BLaER1 (cell line): ENCODE data around the gene JCAD.
A peak's percentile ranks its signal among the peaks of the same experiment; 100 is the strongest.

Source experiments
- H3K27ac ChIP-seq: shearing (Covaris generic); formaldehyde crosslinking; 2 replicates; pipeline ENCODE4 v1.8.1; 2022
- H3K27me3 ChIP-seq: shearing (Covaris generic); formaldehyde crosslinking; 2 replicates; pipeline ENCODE4 v1.8.1; 2022
- H3K36me3 ChIP-seq: shearing (Covaris generic); formaldehyde crosslinking; 2 replicates; pipeline ENCODE4 v1.8.1; 2022
- H3K4me1 ChIP-seq: shearing (Covaris generic); formaldehyde crosslinking; 2 replicates; pipeline ENCODE4 v1.8.1; 2022
- H3K4me2 ChIP-seq: shearing (Covaris generic); formaldehyde crosslinking; 2 replicates; pipeline ENCODE4 v1.8.1; 2022
- H3K4me3 ChIP-seq: shearing (Covaris generic); formaldehyde crosslinking; 2 replicates; pipeline ENCODE4 v1.8.1; 2022
- H3K9ac ChIP-seq: shearing (Covaris generic); formaldehyde crosslinking; 2 replicates; pipeline ENCODE4 v1.8.1; 2022
- H3K9me3 ChIP-seq: shearing (Covaris generic); formaldehyde crosslinking; 2 replicates; pipeline ENCODE4 v1.8.1; 2022
- H4K20me1 ChIP-seq: shearing (Covaris generic); formaldehyde crosslinking; 2 replicates; pipeline ENCODE4 v1.8.1; 2022
- Cebpa-rat ChIP-seq: shearing (Covaris generic); IDR thresholded peaks from 2 replicates; pipeline ENCODE4 v1.8.1; 2022

Gene JCAD

DNA sequence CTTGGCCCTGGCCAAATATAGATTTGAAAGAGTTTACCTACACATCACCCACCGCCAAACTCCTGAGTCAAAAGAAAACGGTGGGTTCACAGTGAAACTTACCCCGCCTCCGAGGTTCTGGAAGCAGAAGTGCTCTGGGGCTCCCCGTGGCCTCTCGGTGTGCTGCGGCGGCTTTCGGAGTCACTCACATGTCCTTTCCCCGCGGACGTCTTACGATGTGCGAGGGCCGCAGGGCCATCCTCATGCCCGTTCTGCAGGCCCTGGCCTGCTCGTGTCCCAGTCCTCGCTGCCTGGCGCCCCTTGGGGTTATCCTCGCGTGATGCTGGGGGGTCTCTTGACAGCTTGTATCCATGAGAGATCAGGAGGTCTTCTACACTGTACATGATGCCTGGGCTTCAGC lies 12.0 kb downstream of the JCAD start:
- Histone ChIP-seq H3K9ac (no peak overlapping the region), H3K4me1 (peaks cover 42% of the 10 kb centered on the region), H3K9me3 (no peaks in the 10 kb centered on the region), H3K4me2 (no peak overlapping the region), H4K20me1 (no peaks in the 10 kb centered on the region), H3K4me3 (no peak overlapping the region), H3K36me3 (no peaks in the 10 kb centered on the region), H3K27me3 (no peaks in the 10 kb centered on the region), H3K27ac (no peak overlapping the region)
- TF ChIP-seq Cebpa-rat, result no peak

DNA sequence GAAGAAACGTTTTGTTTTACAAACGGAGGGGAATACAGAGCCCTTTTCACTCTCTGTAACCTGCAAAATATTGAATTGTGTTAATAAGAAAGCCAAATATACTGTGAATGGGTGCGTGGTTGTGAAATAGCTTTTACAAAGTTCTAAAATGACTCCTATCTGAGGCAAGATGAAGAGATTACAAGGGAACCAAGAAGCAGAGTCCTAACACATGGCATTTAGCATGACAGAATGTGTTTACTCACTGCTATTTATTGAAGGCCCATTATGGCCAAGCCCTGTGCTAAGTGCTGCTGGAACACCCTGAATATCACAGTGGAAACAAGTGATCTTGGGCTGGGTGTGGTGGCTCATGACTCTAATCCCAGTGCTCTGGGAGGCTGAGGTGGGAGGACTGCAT lies 12.9 kb downstream of the JCAD start:
- no peak overlapping the region for H3K4me2 ChIP-seq
- H3K27ac ChIP-seq, result no peak overlapping the region
- H3K9ac ChIP-seq, result no peak overlapping the region
- H4K20me1 ChIP-seq, result no peaks in the 10 kb centered on the region
- no peaks in the 10 kb centered on the region for H3K36me3 ChIP-seq
- H3K27me3 ChIP-seq, result no peaks in the 10 kb centered on the region
- no peaks in the 10 kb centered on the region for H3K9me3 ChIP-seq
- H3K4me3 ChIP-seq, result no peak overlapping the region
- H3K4me1 ChIP-seq, result peaks cover 51% of the 10 kb centered on the region
- no peak for TF ChIP-seq Cebpa-rat

DNA sequence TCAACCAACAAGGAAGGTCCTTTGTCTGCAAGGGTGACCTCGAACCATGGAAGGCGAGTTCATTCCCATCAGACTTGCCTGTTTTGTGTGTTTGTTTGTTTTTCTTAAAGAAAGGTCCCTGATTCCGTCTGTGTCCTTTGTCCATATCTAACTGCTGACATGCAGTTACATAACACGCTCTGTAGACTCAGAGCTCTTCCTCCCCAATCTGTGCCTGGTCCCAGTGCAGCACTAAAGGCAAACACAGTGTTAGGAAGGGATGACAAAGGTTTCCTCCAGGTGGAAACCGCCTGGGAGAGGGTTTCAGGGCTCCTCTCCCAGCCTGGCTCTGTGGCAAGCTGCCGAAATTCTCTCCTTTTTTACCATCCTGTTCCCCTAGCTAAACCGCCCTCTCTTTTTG lies 13.4 kb downstream of the JCAD start:
- Histone ChIP-seq H4K20me1 (no peaks in the 10 kb centered on the region), H3K36me3 (no peaks in the 10 kb centered on the region), H3K27ac (no peak overlapping the region), H3K4me1 (peaks cover 56% of the 10 kb centered on the region), H3K9me3 (no peaks in the 10 kb centered on the region), H3K4me2 (no peak overlapping the region), H3K4me3 (no peak overlapping the region), H3K27me3 (no peaks in the 10 kb centered on the region), H3K9ac (no peak overlapping the region)
- no peak for TF ChIP-seq Cebpa-rat

DNA sequence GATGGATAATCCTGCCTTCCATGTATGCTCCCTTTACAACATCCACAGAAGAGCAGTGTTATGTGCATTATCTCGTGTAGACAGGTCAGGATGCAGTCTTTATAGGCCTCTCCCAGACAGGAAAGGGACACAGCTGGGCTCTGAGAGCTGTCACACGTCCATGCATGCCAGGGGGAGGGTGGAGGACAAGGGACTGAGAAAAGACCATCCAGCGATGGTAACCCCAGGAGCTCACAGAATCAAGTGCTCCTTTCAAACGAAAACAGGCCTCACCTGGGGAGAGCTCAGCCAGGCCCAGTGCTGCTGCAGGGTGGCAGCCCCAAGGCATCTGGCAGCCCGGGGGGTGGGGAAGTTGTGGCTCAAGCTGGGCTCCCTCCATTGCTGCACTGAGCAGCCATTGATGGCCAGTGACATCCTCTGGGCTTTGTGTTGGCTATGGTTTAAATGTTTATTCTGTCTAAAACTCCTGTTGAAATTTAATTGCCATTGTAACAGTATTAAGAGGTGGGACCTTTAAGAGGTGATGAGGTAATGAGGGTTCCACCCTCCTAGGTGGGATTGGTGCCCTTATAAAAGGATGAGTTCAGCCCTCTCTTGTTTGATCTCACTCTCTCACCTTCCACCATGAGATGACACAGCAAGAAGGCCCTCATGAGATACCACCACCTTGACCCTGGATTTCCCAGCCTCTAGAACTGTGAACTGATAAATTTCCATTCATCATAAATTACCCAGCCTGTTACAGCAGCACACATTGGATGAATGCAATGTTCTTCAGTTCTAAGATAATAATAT lies 15.7 kb downstream of the JCAD start:
- H4K20me1 ChIP-seq, result no peaks in the 10 kb centered on the region
- H3K4me3 ChIP-seq, result no peak overlapping the region
- no peak overlapping the region for H3K27ac ChIP-seq
- H3K4me2 ChIP-seq, result peak overlapping the region; percentile 14
- H3K27me3 ChIP-seq, result no peaks in the 10 kb centered on the region
- H3K9me3 ChIP-seq, result no peaks in the 10 kb centered on the region
- H3K4me1 ChIP-seq, result peaks cover 65% of the 10 kb centered on the region
- H3K36me3 ChIP-seq, result no peaks in the 10 kb centered on the region
- no peak overlapping the region for H3K9ac ChIP-seq
- no peak for TF ChIP-seq Cebpa-rat

DNA sequence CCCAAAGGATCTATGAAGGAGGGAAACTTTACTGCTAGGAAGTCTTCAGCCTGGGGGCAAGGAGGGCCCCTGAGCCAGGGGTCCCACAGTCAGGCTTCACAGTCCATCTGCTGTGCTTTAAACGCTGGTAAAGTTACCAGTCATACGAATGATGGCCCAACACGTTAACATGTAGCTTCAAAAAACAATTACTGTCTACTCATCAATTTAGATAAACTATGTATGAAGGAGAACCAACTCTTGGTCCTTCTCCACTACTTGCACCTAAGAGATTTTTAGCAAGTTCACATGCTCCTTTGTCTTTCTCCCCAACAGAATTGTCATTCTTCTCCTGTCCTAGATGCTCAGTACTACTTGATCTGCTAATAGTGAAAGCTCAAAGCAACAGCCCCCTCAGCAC lies 16.6 kb downstream of the JCAD start:
- Histone ChIP-seq H4K20me1 (no peaks in the 10 kb centered on the region), H3K4me2 (peak overlapping the region; percentile 53), H3K4me1 (peaks cover 65% of the 10 kb centered on the region), H3K9ac (no peak overlapping the region), H3K27ac (no peak overlapping the region), H3K9me3 (no peaks in the 10 kb centered on the region), H3K4me3 (no peak overlapping the region), H3K27me3 (no peaks in the 10 kb centered on the region), H3K36me3 (no peaks in the 10 kb centered on the region)
- TF ChIP-seq Cebpa-rat, result no peak

DNA sequence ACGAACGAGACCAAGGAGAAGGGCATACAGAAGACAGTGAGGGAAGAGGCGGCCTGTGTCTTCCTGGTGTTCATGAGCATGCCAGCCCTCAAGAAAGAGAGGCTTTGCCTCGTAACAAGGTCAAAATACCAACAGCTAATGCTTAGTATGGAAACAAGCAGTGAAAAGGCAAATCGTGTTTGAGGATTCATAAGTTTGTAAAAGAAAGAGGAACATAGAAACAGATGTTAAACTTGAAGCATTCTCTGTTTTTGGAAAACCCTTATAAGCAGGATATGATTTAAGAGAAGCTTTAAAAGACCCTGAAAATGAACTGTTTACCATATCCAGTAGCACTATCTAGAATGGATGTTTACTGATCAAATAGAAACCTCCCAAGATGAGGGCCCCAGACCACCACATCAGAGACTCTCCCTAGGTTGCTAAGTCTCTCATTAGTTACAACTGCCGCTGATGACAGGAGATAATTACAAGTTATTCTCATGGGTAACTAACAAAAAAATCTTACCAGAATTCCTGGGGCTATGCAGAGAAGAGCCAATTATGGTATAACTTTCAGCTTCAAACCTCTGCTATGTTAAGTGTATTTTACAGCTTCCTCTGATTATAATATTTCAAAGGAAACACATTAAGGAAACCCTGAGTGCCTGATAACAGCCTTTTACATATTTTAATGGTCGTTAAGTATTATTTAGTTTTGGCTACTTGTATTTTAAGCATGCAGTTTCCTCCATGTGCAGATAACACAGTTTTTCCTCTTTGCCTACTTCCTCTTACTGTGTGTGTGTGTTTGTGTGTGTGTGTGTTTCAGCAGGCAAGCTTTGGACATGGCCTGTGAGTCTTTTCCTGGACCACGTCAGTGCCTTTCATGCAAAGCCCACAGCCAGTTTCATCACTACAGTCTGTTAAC lies 17.9 kb downstream of the JCAD start:
- TF ChIP-seq Cebpa-rat, result no peak
- Histone ChIP-seq H3K9me3 (no peaks in the 10 kb centered on the region), H3K9ac (no peak overlapping the region), H3K36me3 (no peaks in the 10 kb centered on the region), H3K27me3 (no peaks in the 10 kb centered on the region), H3K27ac (peak overlapping the region; percentile 12; the same call in 1 of the 2 replicates), H3K4me3 (no peak overlapping the region), H4K20me1 (no peaks in the 10 kb centered on the region), H3K4me1 (peaks cover 75% of the 10 kb centered on the region), H3K4me2 (peak overlapping the region; percentile 53)

DNA sequence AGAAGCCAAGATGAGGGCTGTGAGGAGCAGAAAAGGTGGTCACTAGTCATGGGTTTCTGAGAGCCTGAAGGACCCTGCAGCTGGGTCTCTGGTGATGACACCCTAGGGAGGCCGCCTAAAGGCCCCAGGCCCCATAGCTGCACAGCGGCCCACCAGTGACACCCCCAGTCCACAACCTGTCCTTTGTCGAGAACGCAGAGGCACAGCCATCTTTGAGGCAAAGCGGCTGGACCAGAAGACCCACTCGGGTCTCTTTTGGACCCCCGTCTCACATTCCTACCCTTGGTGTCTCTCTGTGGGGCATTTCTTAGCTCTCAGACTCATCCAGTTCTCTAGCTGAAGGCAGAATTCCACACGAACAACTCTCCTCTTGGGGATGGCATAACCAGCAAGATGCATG lies 18.8 kb downstream of the JCAD start:
- H3K4me1 ChIP-seq, result peaks cover 84% of the 10 kb centered on the region
- no peaks in the 10 kb centered on the region for H4K20me1 ChIP-seq
- no peaks in the 10 kb centered on the region for H3K27me3 ChIP-seq
- peak overlapping the region; percentile 53 for H3K4me2 ChIP-seq
- no peaks in the 10 kb centered on the region for H3K36me3 ChIP-seq
- no peak overlapping the region for H3K4me3 ChIP-seq
- H3K9ac ChIP-seq, result no peak overlapping the region
- no peak for TF ChIP-seq Cebpa-rat
- peak overlapping the region; percentile 12; the same call in 1 of the 2 replicates for H3K27ac ChIP-seq
- H3K9me3 ChIP-seq, result no peaks in the 10 kb centered on the region

DNA sequence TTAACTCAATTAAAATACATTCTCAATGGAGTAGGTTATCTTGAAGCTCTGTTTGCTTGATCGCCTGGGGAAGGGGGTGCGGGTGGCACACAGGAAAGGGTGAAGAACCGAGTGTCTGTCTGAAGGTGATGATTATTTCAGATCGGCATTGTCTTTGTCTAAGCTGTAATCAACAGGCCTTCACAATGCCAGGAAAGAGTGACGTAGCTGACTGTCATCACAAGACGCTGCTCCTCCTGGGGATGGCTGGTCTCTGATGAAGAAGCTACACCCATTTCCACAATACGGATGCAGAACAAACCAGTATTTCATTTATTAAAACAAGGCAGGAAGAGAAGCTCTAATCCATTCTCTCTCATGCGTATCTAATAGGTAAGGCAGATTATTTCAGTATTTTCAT lies 19.4 kb downstream of the JCAD start:
- H3K9me3 ChIP-seq, result no peaks in the 10 kb centered on the region
- no peak overlapping the region for H3K4me3 ChIP-seq
- no peaks in the 10 kb centered on the region for H4K20me1 ChIP-seq
- peaks cover 90% of the 10 kb centered on the region for H3K4me1 ChIP-seq
- no peak for TF ChIP-seq Cebpa-rat
- no peaks in the 10 kb centered on the region for H3K27me3 ChIP-seq
- no peaks in the 10 kb centered on the region for H3K36me3 ChIP-seq
- H3K27ac ChIP-seq, result no peak overlapping the region
- H3K9ac ChIP-seq, result no peak overlapping the region
- H3K4me2 ChIP-seq, result peak overlapping the region; percentile 81

DNA sequence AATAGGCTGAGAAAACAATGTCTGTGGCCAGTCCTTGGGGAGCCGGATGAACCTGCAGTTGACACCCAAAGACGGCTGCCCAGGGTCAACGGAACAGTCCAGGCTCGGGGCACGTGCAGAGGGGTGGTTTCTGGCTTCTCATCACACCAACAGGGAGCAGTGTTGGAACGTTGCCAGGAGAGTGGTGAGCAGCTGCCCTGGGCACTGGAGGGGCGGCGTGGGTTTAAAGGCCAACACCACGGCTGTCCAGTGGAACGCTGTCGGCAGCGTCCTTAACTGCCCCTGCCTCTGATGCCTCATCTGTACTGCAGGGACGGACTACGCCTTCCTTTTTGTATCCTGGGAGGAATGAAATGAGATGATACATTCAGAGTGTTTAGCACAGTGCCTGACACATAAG lies 19.8 kb downstream of the JCAD start:
- no peak overlapping the region for H3K27ac ChIP-seq
- peak overlapping the region; percentile 81 for H3K4me2 ChIP-seq
- H3K27me3 ChIP-seq, result no peaks in the 10 kb centered on the region
- no peak overlapping the region for H3K9ac ChIP-seq
- no peaks in the 10 kb centered on the region for H3K36me3 ChIP-seq
- H3K9me3 ChIP-seq, result no peaks in the 10 kb centered on the region
- no peaks in the 10 kb centered on the region for H4K20me1 ChIP-seq
- H3K4me1 ChIP-seq, result peaks cover 94% of the 10 kb centered on the region
- H3K4me3 ChIP-seq, result no peak overlapping the region
- no peak for TF ChIP-seq Cebpa-rat
